Aorta (tissue), 5 donors: ENCODE data around the gene FIGN. TPM values are rescaled to one million over a fixed set of nuclear protein-coding genes. Genes with fewer than 3 reads are reported as not detected.

ENCODE experiments used
- ATAC-seq: fragments of 200-7000 bp; cut with Tn5 transposase; one replicate; pipeline ENCODE4 v1.9.1; 2022; ENCODE audit warnings: moderate library complexity; ENCODE audit not compliant: low FRiP score
- DNase-seq, 2 donors: peaks; one replicate each; pipeline ENCODE4 v3.0.0-alpha.2; 2020
- H3K27ac ChIP-seq, 2 donors: one replicate each; pipeline ENCODE4 v1.5.1; 2013; ENCODE audit warnings: low read length in 2 of 2, mild to moderate bottlenecking in 2 of 2, moderate library complexity in 2 of 2, control low read depth in 1 of 2, inconsistent platforms in 1 of 2, low read depth in 1 of 2
- H3K27me3 ChIP-seq, 2 donors: one replicate each; pipeline ENCODE4 v1.6.1; 2013; ENCODE audit warnings: control low read depth in 1 of 2, low read length in 1 of 2, mild to moderate bottlenecking in 1 of 2, moderate library complexity in 1 of 2; ENCODE audit not compliant: insufficient read depth in 2 of 2, control insufficient read depth in 1 of 2
- H3K36me3 ChIP-seq, 2 donors: one replicate each; pipeline ENCODE4 v1.6.1; 2013; ENCODE audit warnings: control low read depth in 1 of 2, low read length in 1 of 2, mild to moderate bottlenecking in 1 of 2; ENCODE audit not compliant: insufficient read depth in 2 of 2, control insufficient read depth in 1 of 2
- H3K4me1 ChIP-seq, 2 donors: one replicate each; pipeline ENCODE4 v1.6.1; 2013; ENCODE audit warnings: low read length in 2 of 2, control low read depth in 1 of 2, mild to moderate bottlenecking in 1 of 2, moderate library complexity in 1 of 2; ENCODE audit not compliant: insufficient read depth in 2 of 2, control insufficient read depth in 1 of 2
- H3K4me3 ChIP-seq, 2 donors: one replicate each; pipeline ENCODE4 v1.5.1; 2013; ENCODE audit warnings: low read length in 2 of 2, control low read depth in 1 of 2, mild to moderate bottlenecking in 1 of 2
- H3K9me3 ChIP-seq: one replicate; pipeline ENCODE4 v1.6.1; 2013; ENCODE audit warnings: mild to moderate bottlenecking, low read length; ENCODE audit not compliant: control insufficient read depth
- WGBS, 2 donors: extraction: QIAGEN DNeasy Blood & Tissue Kit; methylation state at CpG; one replicate each; pipeline ENCODE4 v1.1.7; 2013; 5-methylcytosine and 5-hydroxymethylcytosine counted together
- intact Hi-C, 2 donors: fragments of 100-400 bp; cut with DNase I; formaldehyde crosslinking; loops; one replicate each; pipeline versions ENCODE4 v1.14.2 to v1.15.0; 2022
- polyA plus RNA-seq, 2 donors: library from polyadenylated mRNA; stranded (reverse); fragments of 200-250 nt; gene quantifications; one replicate each; pipeline ENCODE4 v1.2.3, GENCODE V29; 2013
- total RNA-seq, 2 donors: library from RNA; stranded (reverse); fragmentation: NEBNext Ultra II Directional; extraction: Animal tissue kit (Norgen Biotek cat#: 25700); gene quantifications; one replicate each; pipeline ENCODE4 v1.2.1, GENCODE V29; 2021
- donor health status: healthy with polysubstance abuse.
- donor health status: Bipolar disorder and iron deficiency.
- donor health status: DM: no; HTN: no; CAD: no.
- donor health status: DM: no; HTN: no; CAD: no.
- donor health status: DM: yes; HTN: yes; CAD: no.

Gene FIGN
- total and polyA plus RNA-seq, 4 donors: 1.6 to 27.8 (median 8.3) TPM

- WGBS, 2 donors: 14 to 25% methylated on average over 2 of the region's 2 CpGs
- Histone ChIP-seq H3K27ac (no peak overlapping the region), H3K27me3 (no peaks in the 10 kb centered on the region), H3K36me3 (no peaks in the 10 kb centered on the region), H3K9me3 (no peaks in the 10 kb centered on the region), H3K4me1 (peaks cover 0 to 3% of the 10 kb centered on the region in 2 donors), H3K4me3 (no peak overlapping the region)
- intact Hi-C loops: no loop called here
- no peak for DNase-seq
- ATAC-seq: no peak
Measured at GRCh38 chr2:163556511-163556910, 179.3 kb downstream of the FIGN start.

- Histone ChIP-seq H3K9me3 (no peaks in the 10 kb centered on the region), H3K27ac (no peak overlapping the region), H3K27me3 (no peaks in the 10 kb centered on the region), H3K4me3 (no peak overlapping the region), H3K36me3 (no peaks in the 10 kb centered on the region), H3K4me1 (peaks cover 0 to 3% of the 10 kb centered on the region in 2 donors)
- DNase-seq: no peak
- ATAC-seq: no peak
- intact Hi-C loops: no loop called here
- 91 to 93% methylated on average over 3 of the region's 3 CpGs for WGBS, 2 donors
Measured at GRCh38 chr2:163554864-163555263, 180.9 kb downstream of the FIGN start.

DNA sequence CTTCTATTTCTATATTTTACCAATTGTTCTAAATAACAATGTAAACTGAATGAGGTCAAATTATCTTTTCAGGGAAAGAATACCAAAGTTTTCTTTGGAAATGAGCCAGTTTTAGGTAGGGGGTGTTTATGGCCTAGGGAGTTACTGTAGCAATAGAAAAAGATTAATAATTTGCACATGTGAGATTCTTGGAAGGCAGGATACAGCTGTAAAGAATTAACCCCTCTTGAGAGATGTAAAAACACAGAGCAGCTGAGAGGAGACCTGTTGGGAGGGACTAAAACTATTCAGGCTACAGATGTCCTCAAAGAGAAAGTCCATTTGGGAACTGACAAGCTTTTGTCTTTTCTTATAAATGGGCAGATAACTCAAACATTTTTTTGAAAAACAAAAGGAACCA is 182.2 kb downstream of the FIGN start:
- Histone ChIP-seq H3K4me1 (peaks cover 0 to 3% of the 10 kb centered on the region in 2 donors), H3K27ac (no peak overlapping the region), H3K27me3 (no peaks in the 10 kb centered on the region), H3K9me3 (no peaks in the 10 kb centered on the region), H3K36me3 (no peaks in the 10 kb centered on the region), H3K4me3 (no peak overlapping the region)
- intact Hi-C loops: no loop called here
- DNase-seq (no peak), ATAC-seq (no peak)

DNA sequence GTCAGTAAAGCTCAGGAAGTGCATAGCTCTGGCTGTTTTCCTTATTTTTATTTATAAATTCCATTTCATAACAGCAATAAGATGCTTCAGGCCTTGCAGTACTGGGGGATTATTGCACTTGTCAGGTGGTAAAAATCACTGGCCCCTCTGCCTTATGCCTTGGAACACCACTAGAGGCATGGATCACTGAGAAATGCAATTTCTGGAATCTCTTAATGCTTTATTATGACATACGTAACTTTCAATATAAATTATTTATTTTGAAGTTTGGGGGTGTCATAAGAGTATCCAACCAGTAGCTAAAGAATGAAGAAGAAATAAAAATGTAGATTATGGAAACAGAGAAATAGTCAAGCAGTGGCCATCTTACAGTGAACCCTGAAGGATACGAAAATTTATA is 183.1 kb downstream of the FIGN start:
- DNase-seq (no peak), ATAC-seq (no peak)
- WGBS, 2 donors: 89 to 93% methylated on average over 2 of the region's 2 CpGs
- Histone ChIP-seq H3K4me3 (no peak overlapping the region), H3K27ac (no peak overlapping the region), H3K27me3 (no peaks in the 10 kb centered on the region), H3K9me3 (no peaks in the 10 kb centered on the region), H3K4me1 (no peaks in the 10 kb centered on the region), H3K36me3 (no peaks in the 10 kb centered on the region)
- intact Hi-C loops: no loop called here

DNA sequence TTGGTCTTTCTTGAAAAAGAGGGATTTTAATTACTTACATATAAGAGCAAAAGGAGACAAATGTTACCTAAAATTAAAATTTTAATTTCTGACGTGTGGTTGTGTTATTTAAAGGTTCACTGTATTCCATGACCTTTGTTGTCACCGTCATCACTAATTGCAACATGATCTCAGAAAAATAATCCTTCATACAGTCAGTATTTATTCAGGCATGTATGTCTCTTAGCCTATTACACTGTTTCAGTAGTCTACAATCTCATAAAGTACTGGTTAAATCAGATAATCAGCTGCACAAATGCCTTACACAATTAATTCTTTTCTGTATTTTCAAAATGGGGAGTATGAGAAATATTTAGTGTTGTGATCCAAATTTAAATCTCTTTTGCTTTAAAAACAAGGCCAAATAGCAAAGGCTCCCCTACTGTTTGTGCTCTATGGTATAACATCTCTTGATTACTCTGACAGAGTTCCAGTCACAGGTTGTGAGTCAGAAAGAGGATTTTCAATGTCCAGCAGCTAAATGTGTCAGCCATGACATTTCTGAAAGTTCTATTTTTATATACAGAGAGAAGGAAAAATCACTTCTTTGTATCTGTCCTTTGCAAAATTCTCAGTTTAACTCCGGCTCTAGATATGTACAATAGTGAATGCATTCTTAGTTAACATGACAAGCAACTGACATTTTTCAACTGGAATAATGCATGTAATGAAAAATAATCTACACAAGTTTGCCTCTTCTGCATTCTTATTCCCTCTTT is 184.0 kb downstream of the FIGN start:
- WGBS, 2 donors: 64 to 67% methylated on average over 3 of the region's 3 CpGs

GRCh38 chr2:163548970-163549369 is 186.8 kb downstream of the FIGN start:
- H3K27ac ChIP-seq: no peak overlapping the region
- no peak for DNase-seq
- H3K4me3 ChIP-seq: no peak overlapping the region
- no peaks in the 10 kb centered on the region for H3K9me3 ChIP-seq
- no peak for ATAC-seq
- H3K27me3 ChIP-seq: no peaks in the 10 kb centered on the region
- 93 to 95% methylated on average over 3 of the region's 3 CpGs for WGBS, 2 donors
- H3K4me1 ChIP-seq: no peaks in the 10 kb centered on the region
- intact Hi-C loops: no loop called here
- no peaks in the 10 kb centered on the region for H3K36me3 ChIP-seq

More for the DNA sequence above, 184.0 kb downstream of the FIGN start:
- intact Hi-C loops: no loop called here
- H3K4me3 ChIP-seq: no peak overlapping the region
- ATAC-seq (no peak), DNase-seq (no peak)
- H3K9me3 ChIP-seq: no peaks in the 10 kb centered on the region
- H3K36me3 ChIP-seq: no peaks in the 10 kb centered on the region
- no peaks in the 10 kb centered on the region for H3K4me1 ChIP-seq
- H3K27ac ChIP-seq: no peak overlapping the region
- no peaks in the 10 kb centered on the region for H3K27me3 ChIP-seq
